Breast epithelium (tissue), 3 donors: Measurements from ENCODE around the gene PTPRN2.

Experiments
- CTCF ChIP-seq, 3 donors: fragments of 450-650 bp; IDR thresholded peaks; one replicate each; pipeline ENCODE4 v1.5.1; 2016 to 2017; ENCODE audit warnings: antibody characterized with exemption in 3 of 3, mild to moderate bottlenecking in 3 of 3, moderate library complexity in 3 of 3
- POLR2A ChIP-seq: fragments of 450-650 bp; IDR thresholded peaks from one replicate; pipeline ENCODE4 v1.6.1; 2016; ENCODE audit warnings: antibody characterized with exemption, mild to moderate bottlenecking, moderate library complexity
- POLR2AphosphoS5 ChIP-seq, 3 donors: sonication (generic); formaldehyde crosslinking; IDR thresholded peaks; one replicate each; pipeline ENCODE4 v1.6.1; 2017; ENCODE audit warnings: antibody characterized with exemption in 3 of 3

- TF ChIP-seq CTCF (IDR thresholded peaks at IDR 0.05) (no peak), POLR2AphosphoS5 (IDR thresholded peaks at IDR 0.05) (no peak), POLR2A (no peak)
Observed at GRCh38 chr7:157584420-157584819, 1003.2 kb downstream of the PTPRN2 start.
